HG03469 (cell line): ENCODE results near the gene FBXO8.
"Not testable (repeated sequence)": the region's sequence is repeated elsewhere in the genome, so short reads cannot be mapped to it uniquely, and the experiment has no call there.

Experiments
- ATAC-seq: cut with Tn5 transposase; IDR thresholded peaks from one replicate; pipeline ENCODE4 v1.9.1; 2021; ENCODE audit warnings: mild to moderate bottlenecking, moderate library complexity, moderate number of reproducible peaks; ENCODE audit not compliant: unreplicated experiment

The FBXO8 gene

DNA sequence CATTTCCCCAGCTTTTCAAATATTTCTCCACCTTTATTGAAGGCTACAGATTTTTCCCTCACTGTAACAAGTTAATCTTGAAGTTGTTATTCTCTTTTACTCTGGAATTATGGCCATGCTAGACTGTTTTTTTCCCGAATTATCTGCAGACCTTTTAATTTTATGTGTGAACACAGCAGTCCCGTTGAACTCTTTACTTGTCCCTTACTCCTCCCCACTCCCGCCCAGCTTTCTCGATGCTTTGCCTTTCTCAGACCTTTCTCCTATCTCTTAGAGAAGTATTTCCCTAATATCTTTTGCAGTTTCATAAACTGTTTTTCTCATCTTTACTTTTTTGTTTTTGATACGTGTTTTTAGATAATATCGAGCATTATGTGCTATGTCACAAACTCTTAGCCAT, 1.0 kb upstream of the FBXO8 start:
- no peak for ATAC-seq

DNA sequence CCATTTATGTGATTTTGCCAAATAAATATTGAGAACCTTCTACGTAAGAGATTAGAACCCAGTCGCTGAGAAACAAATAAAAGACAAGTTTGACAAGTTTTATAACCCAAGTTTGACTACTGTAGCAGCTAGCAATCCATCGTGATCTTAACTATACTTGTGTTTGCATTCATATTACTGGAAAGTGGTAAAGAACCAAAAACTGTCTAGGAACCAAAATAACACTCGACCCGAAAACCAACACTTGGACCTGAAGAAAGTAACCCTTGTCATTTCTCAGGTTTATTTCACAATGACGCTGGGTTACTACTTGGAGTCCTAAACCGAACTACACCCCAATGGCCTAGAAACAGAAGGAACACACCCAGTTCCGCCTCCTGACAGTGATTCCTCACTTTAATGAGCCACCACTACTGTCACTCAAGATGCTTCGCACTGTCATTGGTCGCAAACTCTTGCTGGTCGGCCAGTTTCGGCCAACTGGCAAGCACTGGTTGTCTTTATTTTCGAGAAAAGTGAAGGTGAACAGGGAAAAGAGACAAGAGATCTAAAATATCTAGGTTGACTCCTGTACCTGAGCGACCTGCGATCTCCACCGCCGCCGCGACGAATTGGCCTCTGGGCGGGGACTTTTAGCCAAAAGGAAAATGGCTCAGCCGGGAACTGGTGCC, 496 bp downstream of the FBXO8 start:
- ATAC-seq = peak; percentile 99

DNA sequence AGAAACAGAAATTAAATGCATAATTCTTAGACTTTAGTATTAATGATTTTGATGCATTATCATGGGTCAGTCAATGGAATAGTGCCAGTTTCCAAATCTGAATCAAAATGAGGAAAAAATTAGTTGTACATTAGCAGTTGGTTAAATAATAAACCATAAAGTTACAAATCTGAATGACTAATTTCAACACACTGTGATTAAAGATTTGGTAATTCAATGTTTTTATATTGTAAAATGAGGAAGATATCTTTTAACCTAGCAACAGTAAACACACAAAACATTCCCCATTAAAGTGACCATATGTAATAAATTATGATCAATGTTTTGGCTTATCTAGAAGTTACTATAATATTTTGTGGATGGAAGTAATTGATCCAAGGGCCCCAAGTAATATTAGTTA, 1.6 kb downstream of the FBXO8 start:
- ATAC-seq = no peak

DNA sequence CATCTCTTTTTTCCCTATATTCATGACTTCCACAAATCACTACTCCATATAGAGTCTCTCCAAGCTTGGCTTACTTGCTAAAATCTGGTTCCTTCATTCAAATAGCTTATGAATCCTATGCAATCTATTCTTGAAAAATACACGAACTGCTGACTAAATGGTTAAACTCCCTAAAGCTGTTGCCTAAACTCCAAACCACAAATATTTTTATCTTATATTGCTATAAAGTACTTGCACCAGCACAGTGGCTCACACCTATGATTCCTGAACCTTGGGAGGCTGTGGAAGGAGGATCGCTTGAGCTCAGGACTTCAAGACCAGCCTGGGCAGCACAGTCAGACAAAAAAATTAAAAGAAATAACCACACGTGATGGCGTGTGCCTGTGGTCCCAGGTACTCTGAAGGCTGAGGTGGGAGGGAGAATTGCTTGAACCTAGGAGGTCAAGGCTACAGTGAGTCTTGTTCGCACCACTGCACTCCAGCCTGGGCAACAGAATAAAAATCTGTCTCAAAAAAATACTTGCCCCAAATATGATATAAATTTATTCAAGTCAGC, 2.2 kb downstream of the FBXO8 start:
- ATAC-seq = no peak

DNA sequence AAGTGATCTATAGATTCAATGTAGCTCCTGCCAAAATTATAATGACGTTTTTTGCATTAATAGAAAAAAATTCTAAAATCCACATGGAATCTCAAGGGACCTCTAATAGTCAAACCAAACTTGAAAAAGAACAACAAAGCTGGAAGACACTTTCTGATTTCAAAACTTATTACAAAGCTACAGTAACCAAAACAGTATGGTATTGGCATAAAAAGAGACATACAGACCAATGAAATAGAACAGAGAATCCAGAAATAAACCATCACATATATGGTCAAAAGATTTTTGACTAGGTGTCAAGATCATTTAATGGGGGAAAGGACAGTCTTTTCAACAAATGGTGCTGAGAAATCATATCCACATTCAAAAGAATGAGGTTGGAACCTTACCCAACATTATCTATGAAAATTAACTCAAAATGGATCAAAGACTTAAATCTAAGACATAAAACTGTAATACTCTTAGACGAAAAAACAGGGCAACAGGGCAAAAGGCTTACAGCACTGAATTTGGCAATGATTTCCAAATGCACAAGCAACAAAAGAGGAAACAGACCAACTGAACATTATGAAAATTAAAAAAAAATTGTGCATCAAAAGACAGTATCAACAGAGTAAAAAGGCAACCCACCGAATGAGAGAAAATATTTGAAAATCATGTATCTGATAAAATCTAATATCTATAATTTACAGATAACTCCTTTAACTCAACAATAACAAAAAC, 3.9 kb downstream of the FBXO8 start:
- no peak for ATAC-seq

DNA sequence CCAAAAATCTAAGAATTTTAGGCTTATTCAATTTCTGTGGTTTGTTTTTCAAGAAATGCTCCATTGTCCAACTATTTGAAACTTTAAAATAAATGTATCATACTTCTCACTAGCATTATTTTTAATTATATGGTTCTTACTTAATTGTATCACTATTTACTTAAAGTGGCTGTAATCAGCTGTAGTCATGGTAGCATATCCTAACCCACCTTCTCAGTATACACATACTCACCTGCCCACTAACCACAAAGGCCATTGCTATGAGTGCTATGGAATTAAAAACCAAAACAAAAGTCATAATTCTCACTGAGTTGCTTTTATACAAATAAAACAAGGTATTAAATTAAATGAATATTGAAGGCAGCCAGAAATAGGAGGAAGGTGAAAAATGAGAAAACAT, 5.0 kb downstream of the FBXO8 start:
- ATAC-seq = no peak

DNA sequence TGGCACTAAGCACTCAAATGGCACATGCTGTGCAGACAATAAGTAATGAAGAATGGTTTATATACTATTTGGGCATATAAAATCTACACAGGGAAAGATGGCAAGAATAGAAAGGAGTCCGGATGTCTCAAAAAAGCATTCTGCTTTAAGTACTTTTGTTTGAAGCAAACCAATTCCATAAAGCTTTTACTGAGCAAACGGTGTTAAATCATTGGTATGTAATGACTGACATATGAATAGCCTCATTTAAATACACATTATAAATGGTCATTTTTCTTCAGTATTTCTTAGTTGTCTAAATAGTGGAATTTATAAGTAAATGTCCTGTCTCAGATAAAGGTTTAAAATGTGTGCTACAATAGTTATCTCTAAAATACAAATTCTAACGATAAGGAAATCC, 6.0 kb downstream of the FBXO8 start:
- ATAC-seq = no peak

DNA sequence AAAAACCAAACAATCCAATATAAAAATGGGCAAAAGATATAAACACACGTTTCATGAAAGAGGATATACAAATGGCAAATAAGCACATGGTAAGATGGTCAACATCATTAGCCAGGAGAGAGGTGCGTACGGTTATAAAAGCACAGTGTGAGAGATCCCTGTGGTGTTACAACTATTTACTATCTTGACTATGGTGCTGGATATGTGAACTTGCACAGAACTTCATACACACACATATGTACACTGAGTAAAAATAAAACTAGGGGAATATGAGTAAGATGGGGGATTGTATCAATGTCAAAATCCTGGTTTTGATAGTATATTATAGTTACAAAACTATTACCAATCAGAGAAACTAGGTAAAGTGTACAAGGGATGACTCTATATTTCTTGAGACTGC, 8.4 kb downstream of the FBXO8 start:
- no peak for ATAC-seq

DNA sequence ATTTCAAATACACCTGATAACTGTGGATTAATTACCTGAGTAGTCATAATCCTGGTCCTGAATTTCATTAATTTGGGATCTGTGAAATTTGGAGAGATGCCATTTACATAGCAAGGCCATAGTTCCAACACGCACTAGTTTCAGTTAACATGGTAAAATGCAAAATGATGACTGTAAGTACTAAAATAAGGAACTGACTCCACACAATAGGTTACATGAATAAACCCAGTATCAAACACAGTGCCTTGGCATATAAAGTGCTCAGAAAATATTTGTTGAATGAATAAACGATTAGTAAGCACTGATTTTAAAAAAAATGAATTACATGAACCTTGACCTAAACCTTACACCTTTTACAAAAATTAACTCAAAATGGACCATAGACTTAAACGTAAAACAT, 9.0 kb downstream of the FBXO8 start:
- no peak for ATAC-seq

DNA sequence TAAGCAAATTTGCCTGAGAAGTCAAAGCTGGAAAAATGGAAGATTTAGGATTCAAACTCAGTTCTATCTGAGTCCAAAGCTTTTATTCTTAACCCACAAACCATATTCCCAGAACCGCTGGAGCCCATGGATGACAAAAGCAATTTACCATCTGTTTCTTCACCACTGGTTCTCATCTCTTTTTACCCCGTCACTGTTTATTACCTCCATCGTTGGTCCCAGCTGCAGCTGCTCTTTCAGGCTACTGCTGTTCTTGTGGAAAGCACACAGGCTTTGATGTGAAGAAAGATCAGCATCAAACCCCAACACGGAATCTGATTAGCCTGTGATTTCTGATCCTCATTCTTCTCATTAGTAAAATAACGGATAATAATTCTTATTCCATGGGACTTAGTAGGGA, 9.5 kb downstream of the FBXO8 start:
- ATAC-seq = no peak

DNA sequence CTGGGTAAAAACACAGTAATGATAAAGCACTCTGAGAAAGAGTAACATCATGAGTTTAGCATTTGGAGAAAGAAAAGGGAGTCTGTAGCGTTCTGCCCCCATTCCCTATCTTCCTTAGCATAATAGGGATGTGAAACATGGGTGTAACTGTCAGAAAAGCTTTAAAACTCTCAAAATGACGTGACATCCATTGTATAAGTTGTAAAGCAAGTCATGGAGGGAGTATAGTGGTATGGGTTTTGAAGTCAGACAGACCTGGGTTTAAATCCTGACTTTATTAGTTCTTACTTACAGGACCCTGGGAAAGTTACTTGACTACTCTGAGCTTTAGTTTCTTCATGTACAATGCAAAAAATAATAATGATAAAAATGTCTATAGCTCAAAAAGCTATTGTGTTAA, 17.1 kb downstream of the FBXO8 start:
- ATAC-seq = no peak

DNA sequence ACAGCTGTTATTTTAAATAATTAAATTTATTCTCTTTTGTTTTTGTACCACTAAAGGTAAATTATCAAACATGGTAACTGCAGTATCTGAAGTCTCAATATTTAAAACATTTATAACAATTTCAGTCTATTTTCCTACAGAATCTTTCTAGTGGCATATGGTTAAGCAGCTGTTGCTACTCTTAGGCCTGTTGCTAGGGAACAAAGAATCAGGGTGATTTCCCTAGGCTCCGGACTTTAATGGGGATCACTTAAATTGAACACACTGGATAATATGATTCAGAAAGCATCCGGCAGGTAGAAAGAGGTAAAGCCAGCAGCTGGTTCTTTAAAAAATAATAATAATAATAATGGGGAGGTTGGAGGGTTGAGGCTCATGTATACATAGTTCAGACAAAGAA, 17.6 kb downstream of the FBXO8 start:
- no peak for ATAC-seq

DNA sequence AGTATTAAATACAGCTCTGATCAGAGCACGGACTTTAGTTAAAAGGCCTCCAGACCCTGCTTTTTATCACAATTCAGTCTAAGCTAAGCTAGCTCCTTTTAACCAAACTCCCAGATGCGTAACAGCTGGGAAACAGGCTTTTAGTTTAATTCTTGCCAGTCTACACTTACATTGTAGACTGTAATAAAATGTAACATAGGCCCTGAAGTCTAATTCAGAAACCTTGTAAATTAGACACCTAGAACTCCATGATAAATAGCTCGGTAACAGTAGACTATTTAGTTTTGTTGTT, 20.1 kb downstream of the FBXO8 start:
- ATAC-seq = no peak

DNA sequence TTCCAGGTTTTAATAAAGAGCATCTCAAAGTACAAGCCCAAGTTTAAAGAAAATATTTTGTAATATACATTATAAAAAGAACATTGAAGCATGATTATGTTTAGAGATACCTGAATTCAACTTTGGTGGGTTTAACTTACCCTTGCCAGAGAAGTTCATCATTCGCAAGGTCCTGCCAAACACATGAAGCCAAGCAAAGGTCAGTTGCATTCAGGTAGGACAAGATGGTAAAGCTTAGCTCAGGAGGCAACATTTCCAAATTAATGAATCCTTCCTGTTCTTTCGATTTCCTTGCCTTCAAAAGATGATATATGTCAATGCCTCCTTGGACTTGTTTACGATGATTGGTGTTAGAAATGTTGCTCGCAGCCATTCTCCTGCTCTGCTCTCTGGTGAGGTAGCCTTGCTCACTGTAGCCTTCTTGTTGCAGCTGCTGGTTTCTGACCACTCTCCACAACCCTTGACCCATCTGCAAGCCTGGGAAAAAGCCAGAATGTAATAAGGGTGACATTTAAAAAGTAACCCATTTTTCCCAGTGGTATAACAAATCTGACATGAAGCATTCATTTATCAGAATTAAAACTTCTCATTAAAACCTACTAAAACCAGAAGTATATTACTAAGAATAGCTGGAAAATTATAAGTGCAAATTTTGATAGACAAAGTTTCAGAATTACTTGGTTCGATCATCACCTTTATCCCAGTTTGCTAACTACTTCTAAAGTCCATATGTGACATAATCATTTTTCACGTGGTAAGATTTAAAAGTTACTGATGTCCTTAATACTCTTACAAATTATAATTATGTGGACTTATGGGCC, 20.6 kb downstream of the FBXO8 start:
- no peak for ATAC-seq

DNA sequence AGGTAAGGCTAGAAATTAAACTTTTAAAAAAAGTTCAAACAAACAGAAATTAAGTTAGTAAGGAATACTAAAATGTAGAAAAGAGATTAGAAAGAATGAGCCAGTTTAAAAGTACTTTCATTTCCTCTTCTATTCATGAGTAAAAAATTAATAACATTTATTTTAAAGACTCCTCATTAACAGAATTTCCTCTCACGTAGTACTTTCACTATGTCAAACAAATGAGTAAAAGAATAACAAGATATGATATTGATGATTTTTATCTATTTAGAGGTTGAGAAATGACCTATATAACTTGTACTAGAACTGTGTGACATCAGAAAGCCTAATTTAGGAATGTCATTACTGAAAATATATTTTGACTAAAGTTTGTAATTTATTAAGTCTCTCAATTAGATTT, 22.0 kb downstream of the FBXO8 start:
- ATAC-seq = not testable (repeated sequence)

DNA sequence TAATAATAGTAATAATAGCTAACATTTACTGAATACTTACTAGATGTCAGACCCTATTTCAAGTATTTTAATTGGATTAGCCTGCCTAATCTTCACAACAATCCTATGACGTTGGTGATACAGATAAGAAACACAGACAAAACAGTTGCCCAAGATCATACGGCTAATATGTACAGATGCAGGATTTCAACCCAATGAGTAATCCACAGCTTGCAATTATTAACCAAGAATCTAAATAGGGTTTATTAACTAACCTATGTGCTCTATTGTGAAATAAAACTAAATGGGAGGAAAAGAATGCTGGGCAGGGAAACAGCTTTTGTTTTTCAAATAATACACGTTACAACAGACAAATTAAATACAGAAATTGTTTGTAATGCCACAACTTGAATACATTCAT, 23.4 kb downstream of the FBXO8 start:
- peak; percentile 45 for ATAC-seq

DNA sequence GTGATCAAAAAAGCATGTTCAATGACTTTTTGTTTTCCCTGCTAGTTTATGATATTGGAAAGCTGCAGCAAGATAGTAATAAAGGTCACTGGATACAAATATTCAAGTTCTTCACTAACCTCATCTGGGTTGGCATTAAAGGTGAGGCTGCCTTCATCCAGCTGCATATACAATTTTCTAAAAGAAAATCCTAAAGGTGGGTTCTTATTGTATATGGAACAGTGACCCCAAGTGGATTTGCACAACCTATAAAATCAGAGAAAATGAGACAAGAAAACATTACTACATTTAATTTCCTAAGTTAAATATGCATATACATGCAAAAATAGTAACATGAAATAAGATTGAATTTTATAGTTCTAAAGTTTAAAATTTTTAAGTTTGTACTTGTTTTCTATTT, 23.9 kb downstream of the FBXO8 start:
- no peak for ATAC-seq

DNA sequence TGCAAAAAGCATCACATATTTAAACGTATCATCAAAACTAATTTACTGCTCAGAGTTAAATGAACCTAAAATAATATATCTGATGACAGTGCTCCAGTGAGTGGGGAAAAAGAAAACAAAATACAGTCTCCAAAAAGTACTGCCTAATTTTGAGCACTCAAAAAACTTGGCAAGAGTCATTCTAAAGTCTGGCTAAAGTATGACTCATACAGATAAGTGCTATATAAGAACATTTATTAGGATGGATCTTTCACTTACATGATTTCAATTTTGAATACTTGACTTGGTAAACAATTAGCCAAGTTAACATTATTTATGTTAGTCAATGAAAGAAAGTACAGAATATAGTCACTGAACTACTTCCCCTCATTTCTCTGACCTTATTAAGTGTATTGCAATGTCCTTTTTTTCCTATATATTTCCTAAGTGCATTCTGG, 27.2 kb downstream of the FBXO8 start:
- ATAC-seq = no peak

DNA sequence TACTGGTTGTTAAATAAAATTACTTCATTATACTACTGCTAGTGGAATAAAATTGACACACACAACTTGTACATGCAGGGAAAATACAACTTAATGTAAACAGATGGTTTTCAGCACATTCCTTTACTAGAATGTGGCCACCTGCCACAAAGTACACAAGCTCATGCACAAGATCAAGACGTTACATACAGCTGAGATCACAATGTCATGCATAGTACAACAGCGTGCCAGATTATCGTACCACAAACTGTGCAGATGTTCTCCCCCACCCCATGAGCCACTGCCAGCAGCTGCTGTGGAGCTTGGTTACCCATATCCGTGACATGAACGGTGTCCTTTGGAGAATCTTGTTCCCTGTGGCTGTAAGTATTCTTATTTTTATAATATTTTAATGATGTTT, 27.7 kb downstream of the FBXO8 start:
- ATAC-seq = no peak

DNA sequence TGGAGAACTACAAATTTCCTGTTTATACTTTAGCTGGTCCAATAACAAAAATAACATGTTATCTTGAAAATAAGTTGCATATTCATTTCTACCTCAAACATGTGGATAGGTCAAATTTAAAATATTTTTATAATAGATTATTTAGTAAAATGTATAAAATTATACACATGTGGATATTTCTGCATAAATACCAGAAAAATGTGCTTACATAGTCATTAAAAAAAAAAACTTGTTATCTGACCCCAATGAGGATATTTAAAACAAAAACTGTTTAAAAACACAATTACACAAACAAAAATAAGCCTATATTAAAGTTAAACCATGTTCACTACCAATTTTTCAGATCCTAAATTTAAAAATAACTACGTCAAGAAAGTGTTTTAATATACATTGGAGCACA, 28.1 kb downstream of the FBXO8 start:
- no peak for ATAC-seq

DNA sequence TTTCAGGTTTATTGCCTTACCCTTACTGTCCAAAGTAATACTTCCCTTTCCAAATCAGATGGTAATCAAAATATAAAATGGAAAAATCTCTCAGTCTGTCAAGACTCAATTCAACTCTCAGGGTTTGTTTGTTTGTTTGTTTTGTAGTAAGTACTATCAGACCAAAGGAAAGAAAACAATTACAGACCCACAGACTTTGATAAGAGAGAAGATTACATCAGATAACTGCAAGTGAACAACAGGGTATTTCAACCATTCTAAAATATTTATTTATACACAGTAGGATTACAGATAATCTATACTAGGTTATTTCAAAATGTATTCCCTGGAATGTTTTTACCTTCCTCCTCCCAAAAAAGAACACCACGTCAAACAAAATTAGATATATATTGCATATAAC, 28.9 kb downstream of the FBXO8 start:
- ATAC-seq = no peak

DNA sequence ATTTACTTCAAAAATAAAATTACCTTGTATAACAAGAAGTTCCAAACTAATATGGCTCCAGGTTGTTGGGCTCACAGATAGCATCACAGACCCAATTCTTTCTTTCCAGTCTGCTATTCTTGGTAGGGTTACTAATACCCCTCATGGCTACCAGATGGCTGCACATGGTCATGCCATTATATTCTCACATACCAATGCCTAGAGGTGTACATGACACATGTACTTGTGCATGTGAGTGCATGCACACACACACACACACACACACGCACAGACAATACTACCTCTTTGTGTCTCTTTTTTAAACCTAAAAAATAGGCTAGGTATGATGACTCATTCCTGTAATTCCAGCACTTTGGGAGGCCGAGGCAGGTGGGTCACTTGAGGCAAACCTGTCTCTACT, 31.1 kb downstream of the FBXO8 start:
- no peak for ATAC-seq
